HepG2 (cell line): ENCODE results near the gene ZNF563.

Experiments
- HCFC1 ChIP-seq: fragments of 150-350 bp; IDR thresholded peaks from 2 replicates; pipeline ENCODE4 v1.6.1; 2014; ENCODE audit warnings: low read depth, low read length
- NR2F1 ChIP-seq, 2 experiments: fragments of 450-650 bp in 1 of 2; formaldehyde crosslinking in 1 of 2; IDR thresholded peaks; 2 replicates each; pipeline versions ENCODE4 v1.5.0 to v1.6.1; 2016 to 2020; ENCODE audit warnings: mild to moderate bottlenecking in 1 of 2, missing compliant biosample characterization in 1 of 2, missing genetic modification reagents in 1 of 2, moderate library complexity in 1 of 2
- PTBP1 ChIP-seq: fragments of 200-400 bp; formaldehyde crosslinking; IDR thresholded peaks from 2 replicates; pipeline ENCODE4 v1.6.1; 2018; ENCODE audit warnings: low read length, low read depth; ENCODE audit not compliant: poor library complexity, severe bottlenecking
- ZNF296 ChIP-seq: sonication (generic); formaldehyde crosslinking; conservative IDR thresholded peaks from 2 replicates; pipeline ENCODE4 v1.5.0; 2020; ENCODE audit warnings: mild to moderate bottlenecking, missing genetic modification reagents

DNA sequence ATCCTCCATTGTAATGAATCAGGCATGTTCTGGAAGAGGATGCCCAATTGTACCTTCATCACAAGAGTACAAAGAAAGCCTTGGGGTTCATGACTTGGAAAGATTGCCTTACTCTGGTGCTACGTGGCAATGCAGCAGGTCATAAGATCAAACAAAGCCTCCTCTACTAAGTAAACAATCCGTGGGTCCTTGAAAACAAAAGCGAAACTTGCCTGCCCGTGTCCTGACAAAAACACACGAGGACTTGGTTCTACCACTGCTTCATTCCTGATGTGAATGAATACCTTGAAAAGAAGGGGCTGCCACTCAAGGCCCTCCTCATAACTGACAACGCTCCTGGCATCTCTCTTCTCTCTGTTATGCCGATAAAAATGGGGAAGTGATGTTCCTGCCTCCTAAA, 18.9 kb downstream of the ZNF563 start:
- no peak for TF ChIP-seq NR2F1 (CRISPR knock-in tag; IDR thresholded peaks at IDR 0.05)
- no peak for TF ChIP-seq ZNF296
- no peak for TF ChIP-seq PTBP1
- TF ChIP-seq HCFC1: no peak
